Activated CD4-positive, alpha-beta T cell treated with anti-CD3 and anti-CD28 coated beads, Interleukin-2, amount 50 U/mL, for 4 hours (primary cell): Measurements from ENCODE around the gene COASY.

Experiments
- DNase-seq, 2 experiments: peaks; one replicate each; pipeline ENCODE4 v3.0.0-alpha.2; 2020

COASY gene

DNA sequence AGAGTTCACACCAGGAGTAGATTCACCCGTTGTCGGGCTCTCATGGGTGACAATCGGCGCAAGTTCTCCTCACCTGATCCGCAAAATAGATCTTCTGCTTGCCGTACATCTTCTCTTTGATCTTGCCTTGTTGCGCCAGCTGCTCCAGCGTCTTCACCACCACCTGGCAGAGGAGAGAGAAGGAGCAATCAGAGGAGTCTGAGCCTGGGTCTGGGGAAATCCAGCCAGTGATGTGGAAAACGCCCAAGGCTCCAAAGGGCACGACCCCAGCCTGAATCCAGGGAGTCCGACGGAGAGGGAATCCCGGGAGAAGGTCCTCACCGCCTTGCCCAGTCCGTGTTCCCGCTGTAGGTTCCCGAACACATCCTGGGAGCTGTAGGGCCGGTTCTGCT, 15.2 kb downstream of the COASY start:
- DNase-seq: no peak

DNA sequence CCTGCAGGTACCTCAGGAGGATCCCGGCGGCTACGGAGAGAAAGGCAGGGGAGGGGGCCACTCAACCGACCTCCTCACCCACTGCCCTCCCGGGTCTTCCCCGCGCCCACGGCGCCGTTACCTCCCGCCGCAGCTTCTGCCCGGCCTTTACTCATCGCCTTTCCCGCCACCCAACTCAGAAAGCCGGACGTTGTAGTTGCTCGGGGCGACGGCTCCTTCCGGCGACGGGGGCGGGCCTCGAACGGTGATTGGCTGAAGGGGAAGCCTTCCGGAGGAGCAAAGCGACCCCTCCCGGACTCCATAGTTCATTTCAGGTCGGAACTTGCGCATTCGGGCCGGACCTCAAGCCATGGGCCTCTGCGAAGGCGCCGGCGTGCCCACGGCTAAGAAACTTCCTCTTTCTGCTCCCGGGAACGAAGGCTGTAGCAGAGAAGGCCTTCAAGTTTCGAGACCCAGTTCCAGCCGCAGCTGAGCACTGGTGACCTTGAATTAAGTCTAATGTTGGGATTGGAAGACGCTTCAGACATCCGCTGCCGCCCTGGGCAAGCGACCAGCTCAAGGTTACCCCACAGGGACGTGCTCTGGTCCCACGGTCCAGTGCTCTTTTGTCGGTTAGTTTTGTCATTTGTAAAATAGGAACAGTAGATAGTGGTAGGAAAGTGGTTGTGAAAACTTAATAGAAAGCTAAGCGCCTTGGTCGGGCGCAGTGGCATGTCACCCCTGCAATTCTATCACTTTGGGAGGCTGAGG, 15.8 kb downstream of the COASY start, which contains the start of gene PSMC3IP:
PSMC3IP (minus strand) TSS at position 198 of the 750 bp plus-strand sequence; CDS start at position 155, 43 bp downstream.
- DNase-seq: peak; percentile 87 to 90

DNA sequence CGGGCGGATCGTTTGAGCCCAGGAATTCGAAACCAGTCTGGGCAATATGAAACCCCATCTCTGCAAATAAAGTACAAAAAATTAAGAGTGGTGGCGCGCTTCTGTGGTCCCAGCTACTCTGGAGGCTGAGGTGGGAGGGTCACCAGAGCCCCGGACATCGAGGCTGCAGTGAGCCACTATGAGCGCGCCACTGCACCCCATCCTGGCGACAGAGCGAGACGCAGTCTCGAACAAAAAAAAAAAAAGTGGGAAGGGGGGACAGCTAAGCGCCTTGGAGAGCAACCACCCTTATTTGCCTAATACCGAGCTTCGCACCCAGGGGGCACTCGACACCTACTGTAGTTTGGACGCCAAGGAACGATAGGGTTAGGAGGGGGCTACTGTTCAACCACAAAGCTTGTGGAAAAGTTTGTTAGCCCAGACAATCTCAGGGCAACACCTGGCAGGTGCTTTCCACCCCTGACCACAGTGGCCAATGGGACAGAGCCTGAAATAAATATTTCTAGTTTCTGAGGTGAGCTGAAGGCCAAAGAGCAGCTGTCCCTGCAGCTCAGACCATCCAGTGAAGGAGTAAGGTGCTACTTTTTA, 16.4 kb downstream of the COASY start:
- peak; percentile 69 to 71 for DNase-seq

DNA sequence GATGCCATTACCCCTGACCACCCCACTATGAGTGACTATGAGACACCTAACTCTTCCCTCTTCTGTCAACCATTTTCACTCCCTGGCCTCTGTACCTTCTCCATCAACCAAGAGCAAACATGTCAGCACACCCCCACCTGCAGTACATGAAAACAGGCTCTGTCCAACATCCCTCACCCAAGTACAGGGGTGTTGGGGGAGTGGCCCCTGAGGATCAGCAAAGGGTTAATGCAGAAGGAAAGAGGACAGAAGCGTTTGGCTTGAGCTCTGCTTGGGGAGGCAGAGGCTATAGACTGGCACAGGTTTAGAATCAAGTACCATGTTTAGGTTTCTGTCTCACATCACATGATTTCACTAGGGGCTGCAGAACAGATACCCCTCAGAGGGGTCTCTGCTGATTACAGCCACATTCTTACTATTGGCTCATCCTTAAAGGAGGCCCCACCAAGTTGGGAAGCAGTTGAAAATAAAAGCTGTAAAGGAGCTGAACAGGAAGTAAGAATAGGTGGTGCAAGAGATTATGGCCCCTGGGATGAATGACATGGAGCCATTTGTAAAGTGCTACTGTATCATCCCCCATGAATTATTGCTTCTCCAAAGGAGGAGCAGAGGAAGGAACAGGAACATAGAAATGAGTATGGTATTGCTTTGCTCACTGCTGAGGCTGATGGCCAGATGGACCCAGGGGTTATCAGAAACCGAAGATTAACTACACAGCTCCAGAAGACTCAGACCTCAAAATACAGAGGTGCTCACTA, 18.0 kb downstream of the COASY start:
- DNase-seq: no peak

DNA sequence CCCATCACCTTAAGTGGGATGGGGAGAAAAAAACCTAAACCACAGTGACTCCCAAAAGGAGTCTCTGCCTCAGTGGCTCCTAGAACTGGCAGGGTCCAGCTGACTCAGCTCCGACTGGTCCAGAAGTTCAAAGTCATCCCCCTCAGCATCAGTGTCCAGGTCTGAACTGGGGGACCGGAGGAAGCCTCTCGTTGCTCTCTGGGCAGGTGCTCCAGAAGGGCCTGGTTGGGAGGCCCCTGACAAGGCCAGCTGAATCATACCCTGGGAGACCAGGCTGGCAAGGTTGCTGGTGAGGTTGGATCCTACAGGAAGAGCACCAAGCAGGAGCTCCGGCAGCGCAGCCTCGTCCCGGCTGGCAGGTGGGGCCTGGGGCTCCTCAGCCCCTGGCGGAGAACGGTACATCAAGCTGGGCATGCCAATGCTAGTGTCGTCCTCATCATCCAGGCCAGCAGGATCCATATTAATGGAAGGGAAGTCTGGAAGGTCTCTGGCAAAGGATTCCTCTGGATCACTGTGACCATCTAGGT, 19.9 kb downstream of the COASY start:
- no peak for DNase-seq

GRCh38 chr17:42584880-42585279, 22.9 kb downstream of the COASY start:
- DNase-seq: no peak

DNA sequence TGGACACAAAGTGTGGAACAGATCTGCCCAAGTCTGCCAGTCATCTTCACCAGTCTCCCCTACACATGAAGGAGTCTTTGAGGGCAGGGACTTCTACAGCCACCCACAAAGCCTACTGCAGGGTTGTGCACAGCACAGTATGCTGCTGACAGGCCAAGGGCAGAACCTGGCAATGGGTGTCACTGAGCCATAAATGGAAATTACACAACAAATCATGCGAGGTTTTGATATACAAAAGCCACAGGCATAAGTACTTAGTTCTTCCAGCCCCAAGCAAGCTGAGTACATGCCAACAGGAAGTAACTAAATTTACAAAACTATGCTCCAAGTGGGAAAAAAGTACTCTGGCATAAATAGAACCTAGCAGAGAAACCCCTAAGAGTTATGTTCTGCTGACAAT, 23.4 kb downstream of the COASY start:
- DNase-seq: no peak

- no peak for DNase-seq
These were observed 24.7 kb downstream of the COASY start for GRCh38 chr17:42586514-42587230.

- no peak for DNase-seq
These were observed 28.9 kb downstream of the COASY start for GRCh38 chr17:42590886-42591285.

- DNase-seq: no peak
These were observed 29.5 kb downstream of the COASY start for GRCh38 chr17:42591411-42591810.

- DNase-seq: no peak
These were observed 34.4 kb downstream of the COASY start for GRCh38 chr17:42596386-42596785.

- no peak for DNase-seq
These were observed 37.0 kb downstream of the COASY start for GRCh38 chr17:42598905-42599304.

DNA sequence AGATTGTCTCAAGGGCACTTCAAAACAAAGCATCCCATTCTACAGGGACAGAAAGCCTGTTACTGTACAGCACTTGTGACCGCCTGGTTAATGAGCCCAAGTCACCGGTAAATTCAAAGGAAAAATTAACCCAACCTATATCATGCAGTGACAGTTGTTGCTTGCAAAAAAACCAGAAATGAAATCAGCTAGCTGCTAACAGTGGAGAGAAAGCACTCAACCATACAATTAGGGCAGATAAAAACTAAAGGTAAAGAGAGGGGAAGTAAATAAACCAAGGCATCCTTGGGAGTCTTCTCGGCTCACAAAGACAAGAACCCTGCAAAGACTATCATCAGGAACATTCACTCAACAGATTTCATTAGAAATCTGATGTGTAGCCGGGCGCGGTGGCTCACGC, 41.4 kb downstream of the COASY start:
- no peak for DNase-seq

GRCh38 chr17:42607769-42608168, 45.8 kb downstream of the COASY start:
- DNase-seq: no peak

DNA sequence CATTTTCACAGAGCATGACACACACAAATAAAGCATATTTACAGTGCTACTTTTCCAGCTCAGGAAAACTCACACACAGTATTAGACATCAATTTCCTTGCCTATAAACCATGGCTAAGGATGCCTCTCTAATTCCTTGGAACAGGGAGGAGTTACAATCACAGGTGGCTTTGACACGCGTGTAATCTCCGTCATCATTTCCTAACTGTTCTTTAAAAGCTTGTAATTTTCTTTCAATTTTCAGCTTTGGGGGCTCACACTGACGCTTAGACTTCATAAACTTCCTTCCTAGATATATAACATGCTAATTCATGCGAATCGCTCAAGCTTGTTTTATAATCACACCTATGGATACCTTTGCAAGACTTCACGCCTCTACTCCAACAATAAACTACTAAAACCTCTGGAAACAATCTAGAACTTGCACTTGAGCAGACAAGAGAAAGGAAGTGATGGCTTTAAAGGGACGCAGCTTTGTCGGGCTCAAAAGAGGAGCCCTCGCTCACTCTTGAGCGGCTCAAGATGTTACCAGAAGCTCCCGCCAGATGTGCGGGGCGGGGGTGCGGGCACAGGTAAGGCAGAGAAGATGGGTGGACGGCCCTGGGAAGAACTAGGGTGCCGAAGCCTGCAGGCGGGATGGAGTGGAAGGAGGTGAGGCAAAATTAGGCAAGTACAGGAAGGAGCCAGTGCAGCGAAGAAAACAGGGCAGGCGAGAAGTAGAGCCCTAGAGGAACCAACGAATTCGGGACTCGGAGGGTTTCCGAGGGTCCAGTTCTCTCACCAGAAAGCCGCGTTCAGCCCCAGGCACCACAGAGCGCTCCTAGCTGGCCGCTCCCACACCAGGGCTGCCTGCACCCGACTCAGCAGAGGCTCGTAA, 46.6 kb downstream of the COASY start:
- peak in 1 of 2 experiments; percentile 3 for DNase-seq

DNA sequence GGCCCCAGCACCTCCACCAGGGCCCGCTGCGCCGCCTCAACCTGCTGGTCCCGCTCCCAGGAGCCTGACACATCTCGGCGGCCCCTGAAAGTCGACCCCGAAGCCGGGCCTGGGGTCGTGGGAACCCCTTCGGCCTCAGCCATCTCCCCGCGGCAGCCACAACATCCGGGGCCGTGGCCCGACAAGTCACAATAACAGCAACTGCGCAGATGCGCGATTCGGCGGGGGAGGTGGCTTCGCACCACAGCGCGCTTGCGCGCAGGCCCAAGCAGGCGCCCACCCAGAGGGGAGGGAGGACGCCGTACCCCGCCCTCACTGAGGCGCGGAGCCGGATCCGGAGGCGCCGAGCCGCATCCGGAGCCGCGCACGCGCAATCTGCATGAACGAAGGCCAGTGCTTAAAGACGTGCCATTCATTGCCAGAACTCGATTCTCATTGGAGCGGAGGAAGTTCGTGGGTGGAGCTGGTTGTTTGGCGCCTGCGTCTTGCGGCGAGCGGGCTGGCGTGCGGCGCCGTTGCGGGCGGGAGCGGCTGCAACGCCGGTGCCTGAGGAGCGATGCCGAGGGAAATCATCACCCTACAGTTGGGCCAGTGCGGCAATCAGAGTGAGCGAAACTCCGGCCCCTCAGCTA, 47.4 kb downstream of the COASY start, which contains the start of the genes RETREG3 and TUBG1:
RETREG3 (minus strand) TSS at position 193 of the 632 bp plus-strand sequence; CDS start at position 143, 50 bp downstream.
TUBG1 (plus strand) TSS at position 502 of the 632 bp plus-strand sequence; CDS start at position 557, 55 bp downstream.
- DNase-seq: peak; percentile 98 to 99

- peak in 1 of 2 experiments; percentile 8 for DNase-seq
These were observed 48.2 kb downstream of the COASY start for GRCh38 chr17:42609814-42610801.

- no peak for DNase-seq
These were observed 50.1 kb downstream of the COASY start for GRCh38 chr17:42612013-42612412.

DNA sequence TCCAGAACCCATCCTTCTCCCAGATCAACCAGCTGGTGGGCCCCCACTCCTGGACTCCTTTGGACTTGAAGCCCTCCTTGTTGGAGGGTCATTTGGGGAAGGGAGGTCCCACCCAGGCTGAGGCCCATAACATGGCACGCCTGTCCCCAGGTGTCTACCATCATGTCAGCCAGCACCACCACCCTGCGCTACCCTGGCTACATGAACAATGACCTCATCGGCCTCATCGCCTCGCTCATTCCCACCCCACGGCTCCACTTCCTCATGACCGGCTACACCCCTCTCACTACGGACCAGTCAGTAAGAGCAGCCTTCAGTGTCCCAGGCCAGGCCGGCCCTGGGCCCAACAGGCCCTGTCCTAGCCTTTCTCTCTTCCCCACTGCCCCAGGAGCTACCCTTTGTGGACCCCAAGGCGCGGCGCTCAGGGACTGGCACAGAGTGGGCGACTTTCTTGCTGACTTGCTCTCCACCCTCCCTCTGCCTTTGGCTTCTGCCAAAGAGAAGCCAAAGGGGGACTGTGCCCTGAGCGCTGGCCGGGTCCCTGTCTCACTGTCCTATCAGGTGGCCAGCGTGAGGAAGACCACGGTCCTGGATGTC, 51.8 kb downstream of the COASY start:
- no peak for DNase-seq
